HEK293T (cell line): ENCODE data around the gene KRT17.
"Not testable (repeated sequence)": the region's sequence is repeated elsewhere in the genome, so short reads cannot be mapped to it uniquely, and the experiment has no call there.

ENCODE experiments used
- CTCF ChIA-PET: fragments of 350-600 bp; formaldehyde crosslinking; extraction: SDS; loops from one replicate; lab custom pipeline; 2021; ENCODE audit warnings: antibody characterized with exemption, inconsistent platforms; lab: Yijun Ruan, JAX
- POLR2A ChIA-PET: fragments of 350-600 bp; formaldehyde crosslinking; extraction: SDS; loops from one replicate; lab custom pipeline; 2020; ENCODE audit warnings: antibody characterized with exemption, inconsistent platforms; lab: Yijun Ruan, JAX
- DNase-seq: peaks from one replicate; pipeline ENCODE4 v3.0.0; 2012; ENCODE audit warnings: mixed read lengths; ENCODE audit errors: extremely low spot score
- ARNT ChIP-seq: fragments of 450-650 bp; IDR thresholded peaks from 2 replicates; pipeline ENCODE4 v1.6.1; 2017; ENCODE audit warnings: mild to moderate bottlenecking
- BHLHE40 ChIP-seq: fragments of 450-650 bp; IDR thresholded peaks from 2 replicates; pipeline ENCODE4 v1.6.1; 2016; ENCODE audit warnings: mild to moderate bottlenecking, moderate library complexity, borderline replicate concordance
- CTBP1 ChIP-seq: fragments of 450-650 bp; IDR thresholded peaks from 2 replicates; pipeline ENCODE4 v1.6.1; 2016; ENCODE audit warnings: borderline replicate concordance
- ELF4 ChIP-seq: fragments of 450-650 bp; IDR thresholded peaks from 2 replicates; pipeline ENCODE4 v1.6.1; 2017; ENCODE audit warnings: antibody characterized with exemption
- FOXA1 ChIP-seq: fragments of 450-650 bp; IDR thresholded peaks from 2 replicates; pipeline ENCODE4 v1.6.1; 2016; ENCODE audit warnings: mild to moderate bottlenecking
- FOXK2 ChIP-seq: fragments of 450-650 bp; IDR thresholded peaks from 2 replicates; pipeline ENCODE4 v1.6.1; 2016; ENCODE audit warnings: mild to moderate bottlenecking
- FOXM1 ChIP-seq: fragments of 450-650 bp; IDR thresholded peaks from 2 replicates; pipeline ENCODE4 v1.6.1; 2017; ENCODE audit warnings: mild to moderate bottlenecking, borderline replicate concordance
- HDGF ChIP-seq: fragments of 450-650 bp; IDR thresholded peaks from 2 replicates; pipeline ENCODE4 v1.6.1; 2017; ENCODE audit warnings: antibody characterized with exemption, borderline replicate concordance
- L3MBTL2 ChIP-seq: fragments of 450-650 bp; conservative IDR thresholded peaks from 2 replicates; pipeline ENCODE4 v1.6.1; 2016; ENCODE audit warnings: mild to moderate bottlenecking
- LEF1 ChIP-seq: fragments of 450-650 bp; IDR thresholded peaks from 2 replicates; pipeline ENCODE4 v1.6.1; 2017; ENCODE audit warnings: mild to moderate bottlenecking, borderline replicate concordance
- NFRKB ChIP-seq: fragments of 450-650 bp; IDR thresholded peaks from 2 replicates; pipeline ENCODE4 v1.6.1; 2016; ENCODE audit warnings: mild to moderate bottlenecking, moderate library complexity
- PKNOX1 ChIP-seq: fragments of 450-650 bp; IDR thresholded peaks from 2 replicates; pipeline ENCODE4 v1.6.1; 2016
- SP1 ChIP-seq: fragments of 450-650 bp; IDR thresholded peaks from 2 replicates; pipeline ENCODE4 v1.6.1; 2017
- SUZ12 ChIP-seq: fragments of 450-650 bp; IDR thresholded peaks from 2 replicates; pipeline ENCODE4 v1.6.1; 2016; ENCODE audit warnings: mild to moderate bottlenecking
- TARDBP ChIP-seq: fragments of 450-650 bp; IDR thresholded peaks from 2 replicates; pipeline ENCODE4 v1.6.1; 2016
- ZNF384 ChIP-seq: fragments of 450-650 bp; IDR thresholded peaks from 2 replicates; pipeline ENCODE4 v1.6.1; 2016

The KRT17 gene

GRCh38 chr17:41578538-41578937 is 45.8 kb downstream of the KRT17 start:
- no peak for TF ChIP-seq ELF4
- TF ChIP-seq FOXM1 = no peak
- TF ChIP-seq HDGF = no peak
- no peak for TF ChIP-seq CTBP1
- TF ChIP-seq ARNT = no peak
- no peak for TF ChIP-seq NFRKB
- TF ChIP-seq SUZ12 = no peak
- no peak for TF ChIP-seq FOXK2
- no peak for TF ChIP-seq L3MBTL2
- TF ChIP-seq PKNOX1 = no peak
- TF ChIP-seq SP1 = no peak
- no peak for TF ChIP-seq BHLHE40
- TF ChIP-seq LEF1 = no peak
- POLR2A ChIA-PET = interaction anchor here (1.1 to 1.5 kb wide), 2 partner anchors 15 to 110 kb away, joined by 3 to 4 read pairs; partner anchors contain the start of gene EIF1
- CTCF ChIA-PET = interaction anchor here (0.7 to 1.6 kb wide), 3 partner anchors 28 to 88 kb away, joined by 3 to 16 read pairs (median 4); no protein-coding TSS in a partner anchor
- DNase-seq = no peak

- POLR2A ChIA-PET = interaction anchor here (1.0 kb wide), 1 partner anchor 112 kb away, joined by 3 read pairs; no protein-coding TSS in a partner anchor
- DNase-seq, CTCF ChIA-PET: not testable (repeated sequence)
These were observed 47.6 kb downstream of the KRT17 start for GRCh38 chr17:41576740-41577139.

GRCh38 chr17:41575336-41575735 is 49.0 kb downstream of the KRT17 start:
- no peak for TF ChIP-seq SP1
- TF ChIP-seq L3MBTL2 = no peak
- TF ChIP-seq LEF1 = no peak
- no peak for TF ChIP-seq PKNOX1
- TF ChIP-seq FOXM1 = no peak
- no peak for TF ChIP-seq ZNF384
- no peak for TF ChIP-seq ELF4
- no peak for TF ChIP-seq HDGF
- no peak for TF ChIP-seq FOXA1
- no peak for TF ChIP-seq TARDBP
- TF ChIP-seq ARNT = no peak
- CTCF ChIA-PET = no interaction called here
- POLR2A ChIA-PET = no interaction called here

GRCh38 chr17:41571561-41572434 is 52.6 kb downstream of the KRT17 start, which contains the start of gene KRT9:
KRT9 (minus strand) TSS chr17:41572059; CDS start chr17:41571992, 67 bp downstream.
- POLR2A ChIA-PET = no interaction called here
- CTCF ChIA-PET = interaction anchor here (2.6 to 7.2 kb wide), 2 partner anchors 22 to 23 kb away, joined by 13 to 35 read pairs; no protein-coding TSS in a partner anchor
- TF ChIP-seq PKNOX1 = no peak; the same call in 1 of the 2 replicates
- no peak for DNase-seq

More at GRCh38 chr17:41575336-41575735, 49.0 kb downstream of the KRT17 start:
- DNase-seq = no peak
